Measurements from ENCODE around the gene MYBBP1A.
"Not testable (repeated sequence)": the region's sequence is repeated elsewhere in the genome, so short reads cannot be mapped to it uniquely, and the experiment has no call there.

The MYBBP1A gene

DNA sequence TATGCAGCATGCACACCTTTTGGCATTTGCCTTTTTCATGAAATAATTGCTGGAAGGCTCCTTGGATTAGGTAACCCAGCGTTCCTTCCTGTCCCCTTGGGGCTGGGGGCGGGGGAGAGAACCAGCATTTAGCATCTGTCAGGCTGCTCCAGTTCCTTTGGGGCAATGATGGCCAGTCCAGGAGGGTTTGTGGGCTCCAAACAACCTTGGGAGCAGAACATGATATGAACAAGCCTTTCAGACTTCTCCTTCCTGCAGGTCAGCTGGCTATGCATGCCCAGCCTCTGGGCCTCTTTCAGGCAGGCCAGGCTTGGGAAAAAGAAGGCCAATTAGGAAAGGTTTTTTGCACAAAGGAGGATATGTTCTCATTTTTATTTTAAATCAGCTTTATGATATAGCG is 28.0 kb upstream of the MYBBP1A start:
- H3K9ac ChIP-seq (ENCODE audit: low read depth, low read length), result peak overlapping the region; percentile 77; the same call in 1 of the 2 replicates
- no peaks in the 10 kb centered on the region for H3K9me3 ChIP-seq (ENCODE audit: control insufficient read depth, insufficient read depth, low read length)
- H3K4me1 ChIP-seq (ENCODE audit: insufficient read depth, low read length), result peaks cover 13% of the 10 kb centered on the region
- no peaks in the 10 kb centered on the region for H3K36me3 ChIP-seq (ENCODE audit: insufficient read depth, low read length)

GRCh38 chr17:4582691-4583090 is 27.5 kb upstream of the MYBBP1A start:
- Histone ChIP-seq H3K4me1 (ENCODE audit: insufficient read depth, low read length) (peaks cover 13% of the 10 kb centered on the region), H3K9ac (ENCODE audit: low read depth, low read length) (no peak overlapping the region), H3K36me3 (ENCODE audit: insufficient read depth, low read length) (no peaks in the 10 kb centered on the region), H3K9me3 (ENCODE audit: control insufficient read depth, insufficient read depth, low read length) (no peaks in the 10 kb centered on the region)

- Histone ChIP-seq H3K36me3 (ENCODE audit: insufficient read depth, low read length) (no peaks in the 10 kb centered on the region), H3K9ac (ENCODE audit: low read depth, low read length) (no peak overlapping the region), H3K4me1 (ENCODE audit: insufficient read depth, low read length) (peaks cover 17% of the 10 kb centered on the region), H3K9me3 (ENCODE audit: control insufficient read depth, insufficient read depth, low read length) (no peaks in the 10 kb centered on the region)
Observed at GRCh38 chr17:4582101-4582501, 26.9 kb upstream of the MYBBP1A start.

DNA sequence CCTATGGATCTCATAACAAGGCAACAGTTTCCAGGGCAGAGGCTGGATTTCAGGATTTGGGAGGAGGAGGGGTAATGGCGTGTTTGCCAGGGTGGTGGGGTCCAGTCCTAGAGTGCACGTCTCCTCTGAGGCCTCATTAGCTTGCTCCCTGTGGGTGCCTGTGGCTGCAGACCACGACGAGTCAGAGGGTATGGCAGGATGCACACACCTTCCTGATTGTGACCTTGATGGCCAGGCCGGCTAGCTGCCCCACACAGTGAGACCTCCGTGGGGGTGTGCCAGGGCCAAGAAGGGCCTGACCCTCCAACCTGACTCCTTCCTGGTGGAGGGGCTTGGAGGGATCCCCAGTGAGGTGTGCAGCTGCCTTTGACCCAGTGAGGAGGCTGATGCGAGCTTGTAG is 25.1 kb upstream of the MYBBP1A start:
- Histone ChIP-seq H3K9ac (ENCODE audit: low read depth, low read length) (no peak overlapping the region), H3K36me3 (ENCODE audit: insufficient read depth, low read length) (no peaks in the 10 kb centered on the region), H3K4me1 (ENCODE audit: insufficient read depth, low read length) (peaks cover 30% of the 10 kb centered on the region), H3K9me3 (ENCODE audit: control insufficient read depth, insufficient read depth, low read length) (no peaks in the 10 kb centered on the region)

GRCh38 chr17:4579678-4580077 is 24.5 kb upstream of the MYBBP1A start:
- no peaks in the 10 kb centered on the region for H3K9me3 ChIP-seq (ENCODE audit: control insufficient read depth, insufficient read depth, low read length)
- H3K36me3 ChIP-seq (ENCODE audit: insufficient read depth, low read length), result no peaks in the 10 kb centered on the region
- H3K9ac ChIP-seq (ENCODE audit: low read depth, low read length), result no peak overlapping the region
- peaks cover 30% of the 10 kb centered on the region for H3K4me1 ChIP-seq (ENCODE audit: insufficient read depth, low read length)

- H3K4me1 ChIP-seq (ENCODE audit: insufficient read depth, low read length), result peaks cover 27% of the 10 kb centered on the region
- H3K9ac ChIP-seq (ENCODE audit: low read depth, low read length); H3K36me3 ChIP-seq (ENCODE audit: insufficient read depth, low read length); H3K9me3 ChIP-seq (ENCODE audit: control insufficient read depth, insufficient read depth, low read length): not testable (repeated sequence)
Observed at GRCh38 chr17:4578349-4578748, 23.2 kb upstream of the MYBBP1A start.

GRCh38 chr17:4577386-4577993 is 22.3 kb upstream of the MYBBP1A start:
- no peak overlapping the region for H3K9ac ChIP-seq (ENCODE audit: low read depth, low read length)
- H3K36me3 ChIP-seq (ENCODE audit: insufficient read depth, low read length), result no peaks in the 10 kb centered on the region
- H3K9me3 ChIP-seq (ENCODE audit: control insufficient read depth, insufficient read depth, low read length), result no peaks in the 10 kb centered on the region
- peaks cover 20% of the 10 kb centered on the region for H3K4me1 ChIP-seq (ENCODE audit: insufficient read depth, low read length)

GRCh38 chr17:4576729-4577322 is 21.6 kb upstream of the MYBBP1A start:
- Histone ChIP-seq H3K9me3 (ENCODE audit: control insufficient read depth, insufficient read depth, low read length) (no peaks in the 10 kb centered on the region), H3K36me3 (ENCODE audit: insufficient read depth, low read length) (no peaks in the 10 kb centered on the region), H3K4me1 (ENCODE audit: insufficient read depth, low read length) (peaks cover 18% of the 10 kb centered on the region), H3K9ac (ENCODE audit: low read depth, low read length) (no peak overlapping the region)

- no peaks in the 10 kb centered on the region for H3K9me3 ChIP-seq (ENCODE audit: control insufficient read depth, insufficient read depth, low read length)
- H3K9ac ChIP-seq (ENCODE audit: low read depth, low read length), result no peak overlapping the region
- H3K36me3 ChIP-seq (ENCODE audit: insufficient read depth, low read length), result no peaks in the 10 kb centered on the region
- peaks cover 18% of the 10 kb centered on the region for H3K4me1 ChIP-seq (ENCODE audit: insufficient read depth, low read length)
Observed at GRCh38 chr17:4576161-4576558, 21.0 kb upstream of the MYBBP1A start.

DNA sequence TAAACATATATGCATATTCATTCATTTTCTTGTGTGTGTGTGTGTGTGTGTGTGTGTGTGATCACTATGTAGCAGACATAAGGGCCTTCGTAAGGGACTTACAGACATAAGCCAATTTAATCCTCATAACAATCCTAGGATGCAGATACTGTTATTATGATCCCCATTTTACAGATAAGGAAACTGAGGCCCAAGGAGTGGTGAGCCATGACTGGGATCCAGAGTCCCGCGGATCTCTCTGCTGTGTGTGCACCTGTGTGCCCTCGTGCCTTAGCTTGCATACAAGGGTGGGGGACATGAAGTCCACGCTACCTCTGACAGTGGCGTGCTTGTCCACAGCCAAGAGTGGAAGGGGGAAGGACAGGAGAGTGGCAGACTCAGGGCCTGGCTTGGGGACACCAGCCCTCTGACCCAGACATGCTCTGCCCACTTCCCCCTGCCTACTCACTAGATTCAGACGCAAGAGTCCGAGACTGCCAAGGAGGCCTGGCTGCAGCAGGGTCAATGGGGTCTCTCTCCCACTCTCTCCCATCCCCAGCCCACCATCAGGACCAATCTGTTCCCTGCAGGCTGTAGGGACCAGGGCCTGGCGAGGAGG is 19.4 kb upstream of the MYBBP1A start:
- H3K4me1 ChIP-seq (ENCODE audit: insufficient read depth, low read length), result peaks cover 18% of the 10 kb centered on the region
- H3K36me3 ChIP-seq (ENCODE audit: insufficient read depth, low read length), result no peaks in the 10 kb centered on the region
- H3K9ac ChIP-seq (ENCODE audit: low read depth, low read length), result no peak overlapping the region
- no peaks in the 10 kb centered on the region for H3K9me3 ChIP-seq (ENCODE audit: control insufficient read depth, insufficient read depth, low read length)

DNA sequence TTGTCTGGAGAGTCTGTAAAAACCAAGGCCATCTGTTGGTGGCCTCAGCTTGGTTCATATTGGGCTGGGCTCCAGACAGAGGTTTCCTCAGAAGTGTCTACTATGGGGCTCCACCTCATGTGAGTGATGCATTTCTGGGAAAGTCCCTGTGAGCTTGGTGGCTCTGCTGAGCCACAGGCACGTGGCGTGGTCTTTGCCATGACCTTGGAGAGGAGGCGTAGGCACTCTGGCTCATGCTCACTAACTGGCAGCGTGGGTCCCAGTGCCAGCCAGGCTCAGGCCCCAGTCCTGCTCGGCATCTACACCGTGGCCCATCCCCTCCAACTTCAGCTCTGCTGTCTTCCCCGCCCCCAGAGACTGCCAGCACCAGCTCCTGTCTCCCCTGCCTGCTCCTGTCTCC is 18.5 kb upstream of the MYBBP1A start:
- Histone ChIP-seq H3K36me3 (ENCODE audit: insufficient read depth, low read length) (no peaks in the 10 kb centered on the region), H3K4me1 (ENCODE audit: insufficient read depth, low read length) (peaks cover 21% of the 10 kb centered on the region), H3K9me3 (ENCODE audit: control insufficient read depth, insufficient read depth, low read length) (no peaks in the 10 kb centered on the region), H3K9ac (ENCODE audit: low read depth, low read length) (no peak overlapping the region)

DNA sequence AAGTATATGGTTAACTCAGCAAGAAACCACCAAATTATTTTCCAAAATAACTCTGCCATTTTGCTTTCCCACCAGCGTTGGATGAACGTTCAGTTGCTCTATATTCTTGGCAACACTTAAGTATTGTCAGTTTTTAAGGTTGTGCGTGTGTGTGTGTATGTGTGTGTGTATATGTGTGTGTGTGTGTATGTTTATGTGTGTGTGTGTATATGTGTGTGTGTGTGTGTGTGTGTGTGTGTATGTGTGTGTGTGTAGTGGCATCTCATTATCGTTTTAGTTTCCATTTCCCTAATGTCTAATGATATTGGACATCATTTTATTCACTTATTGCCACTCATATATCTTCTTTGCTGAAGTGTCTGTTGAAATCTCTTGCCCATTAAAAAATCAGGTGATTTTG is 17.9 kb upstream of the MYBBP1A start:
- Histone ChIP-seq H3K36me3 (ENCODE audit: insufficient read depth, low read length) (no peaks in the 10 kb centered on the region), H3K9ac (ENCODE audit: low read depth, low read length) (no peak overlapping the region), H3K4me1 (ENCODE audit: insufficient read depth, low read length) (peaks cover 22% of the 10 kb centered on the region), H3K9me3 (ENCODE audit: control insufficient read depth, insufficient read depth, low read length) (no peaks in the 10 kb centered on the region)

GRCh38 chr17:4572131-4572530 is 16.9 kb upstream of the MYBBP1A start:
- Histone ChIP-seq H3K9me3 (ENCODE audit: control insufficient read depth, insufficient read depth, low read length) (no peaks in the 10 kb centered on the region), H3K36me3 (ENCODE audit: insufficient read depth, low read length) (no peaks in the 10 kb centered on the region), H3K4me1 (ENCODE audit: insufficient read depth, low read length) (peaks cover 18% of the 10 kb centered on the region), H3K9ac (ENCODE audit: low read depth, low read length) (no peak overlapping the region)

DNA sequence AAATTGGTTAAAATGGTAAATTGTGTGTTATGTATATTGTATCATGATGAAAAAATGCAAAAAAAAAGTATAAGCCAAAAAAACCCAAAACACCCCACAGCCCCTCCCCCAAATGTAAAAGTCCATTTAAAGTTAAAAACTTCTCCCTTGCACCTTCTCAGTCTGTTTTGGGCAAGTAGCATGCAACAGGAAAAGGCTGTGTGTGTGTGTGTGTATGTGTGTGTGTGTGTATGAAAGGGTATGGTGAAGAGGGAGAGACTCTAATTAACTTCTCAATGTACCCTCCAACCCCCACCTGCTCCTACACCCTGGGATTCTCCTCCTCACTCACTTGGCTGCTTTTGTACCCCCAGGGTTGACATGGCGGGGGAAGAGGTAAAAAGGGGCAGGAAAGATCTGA is 14.4 kb upstream of the MYBBP1A start:
- Histone ChIP-seq H3K4me1 (ENCODE audit: insufficient read depth, low read length) (peaks cover 4% of the 10 kb centered on the region), H3K9ac (ENCODE audit: low read depth, low read length) (no peak overlapping the region), H3K9me3 (ENCODE audit: control insufficient read depth, insufficient read depth, low read length) (no peaks in the 10 kb centered on the region), H3K36me3 (ENCODE audit: insufficient read depth, low read length) (no peaks in the 10 kb centered on the region)

DNA sequence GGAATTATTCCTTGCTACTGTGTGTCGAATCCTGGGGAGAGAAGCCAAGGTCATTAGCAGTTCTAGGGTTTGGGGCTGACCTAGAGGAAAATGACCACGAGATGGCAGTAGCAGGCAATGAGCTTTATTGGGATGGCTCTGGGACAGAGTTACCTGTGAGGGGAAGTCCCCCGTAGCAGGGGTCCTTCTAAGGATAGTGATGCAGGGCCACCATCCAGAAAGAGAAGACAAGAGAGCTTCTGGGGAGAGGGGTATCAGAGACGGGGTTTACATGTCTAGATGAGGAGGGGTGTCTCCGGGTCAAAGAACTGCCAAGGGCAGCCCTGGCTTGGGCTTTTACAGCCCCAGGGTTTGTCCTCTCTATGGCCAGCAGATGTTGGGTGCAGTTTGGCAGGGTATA is 11.6 kb upstream of the MYBBP1A start:
- Histone ChIP-seq H3K9ac (ENCODE audit: low read depth, low read length) (no peak overlapping the region), H3K36me3 (ENCODE audit: insufficient read depth, low read length) (no peaks in the 10 kb centered on the region), H3K4me1 (ENCODE audit: insufficient read depth, low read length) (peaks cover 4% of the 10 kb centered on the region), H3K9me3 (ENCODE audit: control insufficient read depth, insufficient read depth, low read length) (no peaks in the 10 kb centered on the region)
